C4-2B (cell line): Measurements from ENCODE around the gene FBXO8.

Experiments
- H3K27ac ChIP-seq: fragments of 450-650 bp; 2 replicates; pipeline ENCODE4 v1.5.1; 2017
- CTCF ChIP-seq: fragments of 450-650 bp; conservative IDR thresholded peaks from 2 replicates; pipeline ENCODE4 v1.5.1; 2017; ENCODE audit warnings: mild to moderate bottlenecking
- ZFX ChIP-seq: fragments of 450-650 bp; IDR thresholded peaks from 2 replicates; pipeline ENCODE4 v1.6.1; 2017

Gene FBXO8

GRCh38 chr4:174216799-174217272, 66.6 kb downstream of the FBXO8 start:
- no peak overlapping the region for H3K27ac ChIP-seq
- TF ChIP-seq CTCF = no peak
- no peak for TF ChIP-seq ZFX

- no peak for TF ChIP-seq ZFX
- no peak for TF ChIP-seq CTCF
- no peak overlapping the region for H3K27ac ChIP-seq
These were observed 67.3 kb downstream of the FBXO8 start for GRCh38 chr4:174215961-174216680.

DNA sequence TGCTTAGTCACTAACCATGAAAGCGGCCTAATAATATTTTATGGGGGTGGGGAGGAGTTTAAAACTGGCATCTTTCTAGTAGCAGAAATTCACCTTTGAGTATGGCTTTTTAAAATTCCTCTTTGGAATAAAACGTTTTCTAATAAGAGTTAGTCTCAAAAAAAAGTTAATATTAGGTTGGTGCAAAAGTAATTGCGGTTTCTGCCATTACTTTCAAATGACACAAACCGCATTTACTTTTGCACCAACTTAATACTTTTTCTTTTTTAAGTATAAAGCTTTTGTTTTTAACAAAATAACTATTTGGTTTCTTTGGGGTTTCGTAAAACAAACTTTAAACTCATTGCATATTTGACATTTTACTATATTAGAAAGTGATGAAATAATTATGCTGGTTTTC, 68.4 kb downstream of the FBXO8 start:
- no peak overlapping the region for H3K27ac ChIP-seq
- no peak for TF ChIP-seq ZFX
- TF ChIP-seq CTCF = no peak

- TF ChIP-seq ZFX (no peak), CTCF (no peak)
- no peak overlapping the region for H3K27ac ChIP-seq
These were observed 69.2 kb downstream of the FBXO8 start for GRCh38 chr4:174214101-174214878.

DNA sequence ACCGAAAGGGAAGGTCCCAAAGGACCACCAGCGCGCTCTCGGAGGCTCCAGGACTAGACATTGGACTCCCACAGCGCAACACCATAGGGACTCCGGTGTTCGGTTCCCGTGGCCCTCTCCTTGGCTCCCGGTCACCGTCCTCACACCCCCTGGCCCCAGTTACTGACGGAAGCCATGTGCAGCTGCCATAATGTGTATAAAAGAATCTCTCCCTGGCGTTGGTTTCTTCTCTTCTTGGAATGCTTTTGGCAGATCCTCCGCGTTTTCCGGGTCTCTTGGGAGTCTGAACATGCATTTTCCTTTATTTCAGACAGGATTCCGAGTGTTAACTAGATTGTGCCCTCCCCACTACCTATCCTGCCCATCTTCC, 69.8 kb downstream of the FBXO8 start:
- no peak overlapping the region for H3K27ac ChIP-seq
- TF ChIP-seq CTCF (no peak), ZFX (no peak)

GRCh38 chr4:174212061-174212460, 71.4 kb downstream of the FBXO8 start:
- TF ChIP-seq CTCF = no peak
- no peak for TF ChIP-seq ZFX
- no peak overlapping the region for H3K27ac ChIP-seq

- TF ChIP-seq CTCF (no peak), ZFX (no peak)
- H3K27ac ChIP-seq = no peak overlapping the region
These were observed 71.8 kb downstream of the FBXO8 start for GRCh38 chr4:174211622-174212044.
